HEK293 (cell line): Measurements from ENCODE around the gene SWAP70.
"Not testable (repeated sequence)": the region's sequence is repeated elsewhere in the genome, so short reads cannot be mapped to it uniquely, and the experiment has no call there.

ENCODE experiments used
- CTCF ChIA-PET: fragments of 350-600 bp; formaldehyde crosslinking; extraction: SDS; loops from one replicate; lab custom pipeline; 2021; ENCODE audit warnings: antibody characterized with exemption; lab: Yijun Ruan, JAX
- POLR2A ChIA-PET: fragments of 300-600 bp; formaldehyde crosslinking; extraction: SDS; loops from one replicate; lab custom pipeline; 2020; ENCODE audit warnings: antibody characterized with exemption, inconsistent platforms; lab: Yijun Ruan, JAX
- H3K27ac ChIP-seq: fragments of 200-500 bp; sonication (Bioruptor generic); 2 replicates; pipeline ENCODE4 v1.5.1; 2014; ENCODE audit warnings: low read depth, low read length, control low read depth, inconsistent platforms; ENCODE audit errors: extremely low read depth
- H3K36me3 ChIP-seq, 2 experiments: fragments of 200-500 bp in 1 of 2; sonication (Bioruptor generic) in 1 of 2; 1 replicate in 1 of 2; 2 replicates in 1 of 2; pipeline ENCODE4 v1.5.1; 2014 to 2017; ENCODE audit warnings: inconsistent platforms in 2 of 2, low read length in 2 of 2; ENCODE audit not compliant: control insufficient read depth in 2 of 2, insufficient read depth in 1 of 2
- H3K4me1 ChIP-seq: fragments of 200-500 bp; sonication (Bioruptor generic); 2 replicates; pipeline ENCODE4 v1.5.1; 2014; ENCODE audit warnings: mild to moderate bottlenecking, low read length, inconsistent platforms; ENCODE audit not compliant: control insufficient read depth, insufficient read depth
- H3K4me3 ChIP-seq: 2 replicates; pipeline ENCODE4 v1.5.1; 2011; ENCODE audit warnings: low read depth, mild to moderate bottlenecking, control low read depth, low read length, moderate library complexity
- H3K9me3 ChIP-seq: fragments of 200-500 bp; sonication (Bioruptor generic); 2 replicates; pipeline ENCODE4 v1.5.1; 2014; ENCODE audit warnings: low read depth, low read length, inconsistent platforms; ENCODE audit not compliant: control insufficient read depth, insufficient read depth
- KLF7 ChIP-seq: fragments of 450-650 bp; formaldehyde crosslinking; IDR thresholded peaks from 2 replicates; pipeline ENCODE4 v1.5.1; 2016; ENCODE audit warnings: missing biosample characterization, missing genetic modification characterization, borderline replicate concordance
- KLF8 ChIP-seq: fragments of 450-650 bp; formaldehyde crosslinking; IDR thresholded peaks from 2 replicates; pipeline ENCODE4 v1.5.1; 2016; ENCODE audit warnings: missing biosample characterization, missing genetic modification characterization
- OSR2 ChIP-seq: fragments of 450-650 bp; formaldehyde crosslinking; IDR thresholded peaks from 2 replicates; pipeline ENCODE4 v1.5.1; 2016; ENCODE audit warnings: missing biosample characterization, missing genetic modification characterization
- SCRT1 ChIP-seq: fragments of 450-650 bp; formaldehyde crosslinking; IDR thresholded peaks from 2 replicates; pipeline ENCODE4 v1.5.1; 2016; ENCODE audit warnings: missing biosample characterization, missing genetic modification characterization, borderline replicate concordance
- SP3 ChIP-seq: fragments of 450-650 bp; formaldehyde crosslinking; IDR thresholded peaks from 2 replicates; pipeline ENCODE4 v1.5.1; 2016; ENCODE audit warnings: missing biosample characterization, missing genetic modification characterization
- TCF7L2 ChIP-seq: IDR thresholded peaks from 2 replicates; pipeline ENCODE4 v1.6.1; 2011; ENCODE audit warnings: low read depth, mild to moderate bottlenecking, inconsistent platforms, low read length, moderate library complexity, borderline replicate concordance
- ZBTB8A ChIP-seq: fragments of 450-650 bp; formaldehyde crosslinking; IDR thresholded peaks from 2 replicates; pipeline ENCODE4 v1.5.1; 2016; ENCODE audit warnings: missing biosample characterization, missing genetic modification characterization
- ZFP69B ChIP-seq: fragments of 450-650 bp; formaldehyde crosslinking; IDR thresholded peaks from 2 replicates; pipeline ENCODE4 v1.5.1; 2016; ENCODE audit warnings: missing biosample characterization, missing genetic modification characterization
- ZNF146 ChIP-seq: fragments of 450-650 bp; formaldehyde crosslinking; IDR thresholded peaks from 2 replicates; pipeline ENCODE4 v1.5.1; 2016; ENCODE audit warnings: missing biosample characterization, missing genetic modification characterization
- ZNF16 ChIP-seq: fragments of 450-650 bp; formaldehyde crosslinking; IDR thresholded peaks from 2 replicates; pipeline ENCODE4 v1.5.1; 2016; ENCODE audit warnings: low read depth, missing biosample characterization, missing genetic modification characterization
- ZNF174 ChIP-seq: fragments of 450-650 bp; formaldehyde crosslinking; IDR thresholded peaks from 2 replicates; pipeline ENCODE4 v1.5.0; 2017; ENCODE audit warnings: missing biosample characterization, mild to moderate bottlenecking, missing genetic modification characterization
- ZNF211 ChIP-seq: fragments of 450-650 bp; formaldehyde crosslinking; IDR thresholded peaks from 2 replicates; pipeline ENCODE4 v1.5.1; 2016; ENCODE audit warnings: low read depth, missing biosample characterization, missing genetic modification characterization
- ZNF239 ChIP-seq: fragments of 450-650 bp; formaldehyde crosslinking; IDR thresholded peaks from 2 replicates; pipeline ENCODE4 v1.5.1; 2016; ENCODE audit warnings: missing biosample characterization, missing genetic modification characterization
- ZNF266 ChIP-seq: fragments of 450-650 bp; formaldehyde crosslinking; IDR thresholded peaks from 2 replicates; pipeline ENCODE4 v1.5.1; 2016; ENCODE audit warnings: missing biosample characterization, missing genetic modification characterization, low read depth
- ZNF280C ChIP-seq: fragments of 450-650 bp; formaldehyde crosslinking; IDR thresholded peaks from 2 replicates; pipeline ENCODE4 v1.5.1; 2016; ENCODE audit warnings: missing biosample characterization, missing genetic modification characterization
- ZNF433 ChIP-seq: fragments of 450-650 bp; formaldehyde crosslinking; IDR thresholded peaks from 2 replicates; pipeline ENCODE4 v1.5.1; 2016; ENCODE audit warnings: missing biosample characterization, missing genetic modification characterization, low read depth
- ZNF510 ChIP-seq: fragments of 450-650 bp; formaldehyde crosslinking; IDR thresholded peaks from 2 replicates; pipeline ENCODE4 v1.5.1; 2018; ENCODE audit warnings: mild to moderate bottlenecking, missing genetic modification characterization, missing biosample characterization; ENCODE audit not compliant: insufficient replicate concordance
- ZNF600 ChIP-seq: fragments of 450-650 bp; formaldehyde crosslinking; IDR thresholded peaks from 2 replicates; pipeline ENCODE4 v1.5.1; 2016; ENCODE audit warnings: missing biosample characterization, missing genetic modification characterization
- ZNF639 ChIP-seq: fragments of 450-650 bp; formaldehyde crosslinking; IDR thresholded peaks from 2 replicates; pipeline ENCODE4 v1.5.1; 2016; ENCODE audit warnings: missing biosample characterization, missing genetic modification characterization
- ZNF658 ChIP-seq: fragments of 450-650 bp; formaldehyde crosslinking; IDR thresholded peaks from 2 replicates; pipeline ENCODE4; 2016; ENCODE audit warnings: missing biosample characterization, missing genetic modification characterization
- ZNF664 ChIP-seq: fragments of 450-650 bp; formaldehyde crosslinking; IDR thresholded peaks from 2 replicates; pipeline ENCODE4 v1.5.1; 2016; ENCODE audit warnings: missing biosample characterization, missing genetic modification characterization
- ZNF701 ChIP-seq: fragments of 450-650 bp; formaldehyde crosslinking; IDR thresholded peaks from 2 replicates; pipeline ENCODE4 v1.5.1; 2016; ENCODE audit warnings: missing biosample characterization, missing genetic modification characterization
- ZNF747 ChIP-seq: fragments of 450-650 bp; formaldehyde crosslinking; IDR thresholded peaks from 2 replicates; pipeline ENCODE4 v1.5.1; 2016; ENCODE audit warnings: missing biosample characterization, missing genetic modification characterization
- ZNF76 ChIP-seq: fragments of 450-650 bp; formaldehyde crosslinking; IDR thresholded peaks from 2 replicates; pipeline ENCODE4; 2016; ENCODE audit warnings: low read depth, missing biosample characterization, missing genetic modification characterization, borderline replicate concordance
- ZSCAN16 ChIP-seq: fragments of 450-650 bp; formaldehyde crosslinking; IDR thresholded peaks from 2 replicates; pipeline ENCODE4 v1.5.1; 2016; ENCODE audit warnings: missing biosample characterization, missing genetic modification characterization
- ZSCAN18 ChIP-seq: fragments of 450-650 bp; formaldehyde crosslinking; IDR thresholded peaks from 2 replicates; pipeline ENCODE4 v1.5.1; 2016; ENCODE audit warnings: missing biosample characterization, missing genetic modification characterization
- ZSCAN23 ChIP-seq: fragments of 450-650 bp; formaldehyde crosslinking; IDR thresholded peaks from 2 replicates; pipeline ENCODE4 v1.5.1; 2016; ENCODE audit warnings: missing biosample characterization, missing genetic modification characterization

SWAP70 gene

GRCh38 chr11:9704037-9704436 is 40.2 kb downstream of the SWAP70 start:
- Histone ChIP-seq H3K4me3 (no peak overlapping the region), H3K9me3 (no peaks in the 10 kb centered on the region), H3K27ac (no peak overlapping the region), H3K4me1 (no peaks in the 10 kb centered on the region; the same call in none of the 2 replicates), H3K36me3 (no peaks in the 10 kb centered on the region)
- POLR2A ChIA-PET = no interaction called here
- CTCF ChIA-PET = interaction anchor here (0.5 kb wide), 1 partner anchor 813 kb away, joined by 4 read pairs; no protein-coding TSS in a partner anchor
- TF ChIP-seq ZBTB8A (tag by site-specific recombination) = no peak
- TF ChIP-seq ZSCAN18 (tag by site-specific recombination) = no peak
- no peak for TF ChIP-seq ZNF76 (tag by site-specific recombination)

GRCh38 chr11:9704620-9705019 is 40.7 kb downstream of the SWAP70 start:
- Histone ChIP-seq H3K4me1 (no peaks in the 10 kb centered on the region; the same call in none of the 2 replicates), H3K4me3 (no peak overlapping the region), H3K9me3 (no peaks in the 10 kb centered on the region), H3K27ac (no peak overlapping the region), H3K36me3 (no peaks in the 10 kb centered on the region)
- ChIA-PET POLR2A (no interaction called here), CTCF (interaction anchor here (0.5 kb wide), 1 partner anchor 813 kb away, joined by 4 read pairs; no protein-coding TSS in a partner anchor)
- TF ChIP-seq ZNF510 (tag by site-specific recombination) (no peak), ZNF16 (tag by site-specific recombination) (no peak), TCF7L2 (no peak), ZNF266 (no peak), ZNF747 (tag by site-specific recombination) (no peak), ZNF658 (tag by site-specific recombination) (no peak)

- H3K4me1 ChIP-seq, H3K4me3 ChIP-seq, POLR2A ChIA-PET, H3K27ac ChIP-seq, H3K9me3 ChIP-seq, CTCF ChIA-PET, H3K36me3 ChIP-seq: not testable (repeated sequence)
- TF ChIP-seq ZSCAN16 (tag by site-specific recombination) = peak; percentile 91
Observed at GRCh38 chr11:9705361-9705760, 41.5 kb downstream of the SWAP70 start.

GRCh38 chr11:9708544-9708943 is 44.7 kb downstream of the SWAP70 start:
- no peak overlapping the region for H3K27ac ChIP-seq
- H3K9me3 ChIP-seq = no peaks in the 10 kb centered on the region
- TF ChIP-seq KLF8 (tag by site-specific recombination) (no peak), SP3 (tag by site-specific recombination) (no peak), ZNF701 (no peak), SCRT1 (tag by site-specific recombination) (no peak), KLF7 (tag by site-specific recombination) (no peak), ZNF639 (no peak), ZNF174 (no peak), ZNF664 (tag by site-specific recombination) (no peak), ZSCAN23 (tag by site-specific recombination) (no peak), ZNF280C (tag by site-specific recombination) (no peak), ZFP69B (tag by site-specific recombination) (no peak), ZNF600 (tag by site-specific recombination) (no peak), OSR2 (tag by site-specific recombination) (no peak), ZNF433 (tag by site-specific recombination) (no peak), ZNF146 (tag by site-specific recombination) (no peak), ZNF211 (tag by site-specific recombination) (no peak), ZNF239 (no peak)
- H3K36me3 ChIP-seq = peaks cover 0 to 3% of the 10 kb centered on the region in 2 experiments; a peak in 1 of 3 replicates
- H3K4me3 ChIP-seq = no peak overlapping the region
- no peaks in the 10 kb centered on the region for H3K4me1 ChIP-seq
- ChIA-PET CTCF (no interaction called here), POLR2A (no interaction called here)
